Activated CD8-positive, alpha-beta memory T cell treated with anti-CD3 and anti-CD28 coated beads, Interleukin-2, amount 10 ng/mL, durations not matched to agents 7 days and 5 days (primary cell): ENCODE measurements around the gene NASP. TPM values are rescaled to one million over a fixed set of nuclear protein-coding genes. Genes with fewer than 3 reads are reported as not detected.

Source experiments
- total RNA-seq, 2 experiments: library from RNA; stranded (reverse); gene quantifications; one replicate each; pipeline ENCODE4 v1.2.3, GENCODE V29; 2021

The NASP gene
- total RNA-seq, 2 experiments from 2014 or later = 233 to 256 TPM

Other genes with a start within 250 kb of the NASP start
- gene TOE1, start 243.9 kb upstream of the NASP start, total RNA-seq = 10 to 100 TPM; 21.4 to 26.5 TPM
- 10 to 100 TPM; 65.3 to 67.2 TPM for gene MUTYH, start 243.6 kb upstream of the NASP start, total RNA-seq
- 1 to 10 TPM; 3.0 to 4.4 TPM for gene TESK2, start 92.9 kb upstream of the NASP start, total RNA-seq
- gene CCDC163, start 84.0 kb upstream of the NASP start, total RNA-seq = 1 to 10 TPM; 7.8 to 7.9 TPM
- 1 to 10 TPM; 7.3 to 8.4 TPM for gene MMACHC, start 83.7 kb upstream of the NASP start, total RNA-seq
- gene PRDX1, start 62.2 kb upstream of the NASP start, total RNA-seq = 100 to 1,000 TPM; 225 to 412 TPM
- 100 to 1,000 TPM; 137 to 150 TPM for gene AKR1A1, start 33.2 kb upstream of the NASP start, total RNA-seq
- 1 to 10 TPM; 2.5 to 3.9 TPM for gene CCDC17, start 40.0 kb downstream of the NASP start, total RNA-seq
- gene GPBP1L1, start 102.5 kb downstream of the NASP start, total RNA-seq = 100 to 1,000 TPM; 110 to 111 TPM
- gene TMEM69, start 104.1 kb downstream of the NASP start, total RNA-seq = 10 to 100 TPM; 20.9 to 24.0 TPM
- gene IPP, start 166.6 kb downstream of the NASP start, total RNA-seq = 10 to 100 TPM; 10.8 to 12.3 TPM
- gene MAST2, start 219.6 kb downstream of the NASP start, total RNA-seq = 10 to 100 TPM; 29.5 to 35.6 TPM